Kidney (tissue), 14 donors: ENCODE data around the gene APOL3. TPM values are rescaled to one million over a fixed set of nuclear protein-coding genes. Genes with fewer than 3 reads are reported as not detected.
A peak's percentile ranks its signal among the peaks of the same experiment; 100 is the strongest.
"Not testable (repeated sequence)": the region's sequence is repeated elsewhere in the genome, so short reads cannot be mapped to it uniquely, and the experiment has no call there.

Experiments
- DNase-seq, 5 donors: peaks; one replicate each; pipeline ENCODE4 v3.0.0-alpha.2; 2013 to 2020
- FAIRE-seq: peaks from 2 replicates; lab custom pipeline; 2012; peaks lifted over from hg19 to GRCh38; lab: Jason Lieb, UNC
- H3K27ac ChIP-seq, 2 donors: one replicate each; pipeline ENCODE4 v1.7.0; 2013; ENCODE audit warnings: low read depth in 2 of 2, low read length in 2 of 2, inconsistent platforms in 1 of 2
- H3K27me3 ChIP-seq: one replicate; pipeline ENCODE4 v1.7.1; 2013; ENCODE audit warnings: low read length, inconsistent platforms; ENCODE audit not compliant: control insufficient read depth, insufficient read depth
- H3K36me3 ChIP-seq, 3 donors: one replicate each; pipeline versions ENCODE4 v1.7.0 to v1.7.1; 2013; ENCODE audit warnings: low read length in 3 of 3, control low read depth in 1 of 3, inconsistent platforms in 1 of 3; ENCODE audit not compliant: insufficient read depth in 3 of 3, control insufficient read depth in 2 of 3
- H3K4me1 ChIP-seq, 3 donors: one replicate each; pipeline versions ENCODE4 v1.7.0 to v1.7.1; 2013; ENCODE audit warnings: low read length in 3 of 3, inconsistent platforms in 1 of 3, low read depth in 1 of 3; ENCODE audit not compliant: control insufficient read depth in 2 of 3, insufficient read depth in 2 of 3
- H3K4me3 ChIP-seq, 3 donors: one replicate each; pipeline versions ENCODE4 v1.7.0 to v1.8.1; 2013; ENCODE audit warnings: low read length in 3 of 3, control low read depth in 1 of 3, inconsistent platforms in 1 of 3
- H3K9ac ChIP-seq, 3 donors: one replicate each; pipeline versions ENCODE4 v1.7.0 to v1.7.1; 2013; ENCODE audit warnings: low read length in 3 of 3, control low read depth in 1 of 3, inconsistent platforms in 1 of 3
- H3K9me3 ChIP-seq, 3 donors: one replicate each; pipeline versions ENCODE4 v1.7.0 to v1.7.1; 2013; ENCODE audit warnings: low read length in 3 of 3, control low read depth in 1 of 3, inconsistent platforms in 1 of 3; ENCODE audit not compliant: control insufficient read depth in 2 of 3, insufficient read depth in 1 of 3
- CTCF ChIP-seq: IDR thresholded peaks from 3 replicates; pipeline ENCODE4 v1.5.1; 2012; ENCODE audit warnings: mild to moderate bottlenecking, moderate library complexity, borderline replicate concordance; ENCODE audit not compliant: insufficient read depth; ENCODE audit errors: extremely low read depth
- intact Hi-C: fragments of 100-400 bp; cut with DNase I; formaldehyde crosslinking; loops from one replicate; pipeline ENCODE4 v1.11.1; 2022
- polyA plus RNA-seq: library from polyadenylated mRNA; stranded (reverse); fragments of 350-450 nt; fragmentation: Illumina TruSeq; extraction: RNeasy Lipid Tissue Mini Kit (QIAGEN cat#74804); gene quantifications from one replicate; pipeline ENCODE4 v1.2.3, GENCODE V29; 2014; ENCODE audit warnings: low read depth, low replicate concordance; ENCODE audit not compliant: insufficient read depth
- total RNA-seq: library from RNA; stranded (reverse); fragmentation: NEBNext Ultra II Directional; extraction: Animal tissue kit (Norgen Biotek cat#: 25700); gene quantifications from one replicate; pipeline ENCODE4 v1.2.1, GENCODE V29; 2021
- donor health status: control.
- donor health status: control.
- donor health status: control.
- donor health status: control.
- donor health status: control.
- donor health status: DM: yes; HTN: yes; CAD: no.
- donor health status: Normal renal cell carcinoma (clear cell type).

APOL3 gene
- total and polyA plus RNA-seq, 2 donors from 2014 or later: 25.1 to 43.7 TPM

- FAIRE-seq: no peak
- peak overlapping the region; percentile 5 to 87 for H3K27ac ChIP-seq
- no peak for DNase-seq
- no peaks in the 10 kb centered on the region for H3K27me3 ChIP-seq
- H3K36me3 ChIP-seq: no peaks in the 10 kb centered on the region
- H3K9me3 ChIP-seq: no peaks in the 10 kb centered on the region
- intact Hi-C loops: no loop called here
- no peak for TF ChIP-seq CTCF
- H3K4me3 ChIP-seq: no peak overlapping the region
- no peak overlapping the region for H3K9ac ChIP-seq
- peaks cover 0 to 43% (median 27%) of the 10 kb centered on the region in 3 donors for H3K4me1 ChIP-seq
These were observed 6.1 kb downstream of the APOL3 start for GRCh38 chr22:36154423-36154945.

- TF ChIP-seq CTCF: no peak
These were observed 6.8 kb downstream of the APOL3 start for GRCh38 chr22:36153501-36154422.

GRCh38 chr22:36152821-36153220 is 7.7 kb downstream of the APOL3 start:
- intact Hi-C loops, H3K36me3 ChIP-seq, H3K27me3 ChIP-seq, DNase-seq, H3K9me3 ChIP-seq, H3K27ac ChIP-seq, H3K9ac ChIP-seq, FAIRE-seq, H3K4me3 ChIP-seq: not testable (repeated sequence)
- peaks cover 0 to 36% (median 27%) of the 10 kb centered on the region in 3 donors for H3K4me1 ChIP-seq

More at GRCh38 chr22:36153501-36154422, 6.8 kb downstream of the APOL3 start:
- H3K27ac ChIP-seq: peak overlapping the region; percentile 5 to 65
- no peaks in the 10 kb centered on the region for H3K36me3 ChIP-seq
- no peaks in the 10 kb centered on the region for H3K27me3 ChIP-seq
- FAIRE-seq (no peak), DNase-seq (no peak)
- no peaks in the 10 kb centered on the region for H3K9me3 ChIP-seq
- peaks cover 0 to 41% (median 27%) of the 10 kb centered on the region in 3 donors for H3K4me1 ChIP-seq
- intact Hi-C loops: no loop called here
- no peak overlapping the region for H3K9ac ChIP-seq
- H3K4me3 ChIP-seq: no peak overlapping the region

- DNase-seq (no peak), FAIRE-seq (no peak)
- intact Hi-C loops: no loop called here
- H3K4me3 ChIP-seq: no peak overlapping the region
- no peaks in the 10 kb centered on the region for H3K36me3 ChIP-seq
- no peak overlapping the region for H3K9ac ChIP-seq
- H3K27ac ChIP-seq: no peak overlapping the region
- TF ChIP-seq CTCF: no peak
- H3K9me3 ChIP-seq: no peaks in the 10 kb centered on the region
- H3K4me1 ChIP-seq: peaks cover 0 to 41% (median 25%) of the 10 kb centered on the region in 3 donors
- H3K27me3 ChIP-seq: no peaks in the 10 kb centered on the region
These were observed 8.5 kb downstream of the APOL3 start for GRCh38 chr22:36152088-36152487.
